ENCODE results near the gene TPRN.

TPRN gene

DNA sequence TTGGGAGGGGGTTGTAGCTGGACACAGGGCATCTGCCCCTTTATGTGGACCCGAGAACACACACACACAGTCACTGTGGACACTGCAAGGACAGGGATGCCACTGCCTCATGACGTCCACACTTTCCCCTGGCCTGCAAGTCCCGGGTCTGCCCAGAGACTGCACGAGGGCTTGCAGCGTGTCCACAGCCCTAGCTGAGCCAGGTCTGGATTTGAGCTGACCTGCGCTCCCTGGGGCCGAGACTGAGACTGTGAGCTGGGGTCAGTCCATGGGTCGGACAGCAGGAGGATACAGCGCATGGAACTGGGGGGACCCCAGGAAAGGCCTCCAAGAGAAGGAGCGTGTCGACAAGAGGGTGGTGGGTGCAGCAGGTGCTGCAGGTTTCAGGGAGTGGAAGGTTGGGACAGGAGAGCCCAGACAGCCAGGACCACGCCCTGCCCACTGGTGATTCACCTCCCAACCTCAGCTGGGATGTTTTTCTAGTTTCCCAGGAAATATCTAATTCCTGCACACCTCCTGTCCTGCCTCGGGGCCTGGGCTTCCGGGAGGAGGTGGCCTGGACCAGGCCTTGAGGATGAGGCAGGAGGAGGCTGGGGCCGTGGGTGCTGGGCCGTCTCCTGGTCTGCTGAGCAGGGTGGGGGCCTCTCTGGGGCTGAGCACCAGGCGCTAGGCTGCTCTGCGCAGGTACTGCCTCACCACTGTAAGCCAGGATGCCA, 26.0 kb upstream of the TPRN start:
- in situ Hi-C loops (cut with MboI; ENCODE audit: low sequenced_read_pairs) = loop anchor here (5.0 kb wide), 1 partner anchor 104 kb away; no protein-coding TSS in a partner anchor

DNA sequence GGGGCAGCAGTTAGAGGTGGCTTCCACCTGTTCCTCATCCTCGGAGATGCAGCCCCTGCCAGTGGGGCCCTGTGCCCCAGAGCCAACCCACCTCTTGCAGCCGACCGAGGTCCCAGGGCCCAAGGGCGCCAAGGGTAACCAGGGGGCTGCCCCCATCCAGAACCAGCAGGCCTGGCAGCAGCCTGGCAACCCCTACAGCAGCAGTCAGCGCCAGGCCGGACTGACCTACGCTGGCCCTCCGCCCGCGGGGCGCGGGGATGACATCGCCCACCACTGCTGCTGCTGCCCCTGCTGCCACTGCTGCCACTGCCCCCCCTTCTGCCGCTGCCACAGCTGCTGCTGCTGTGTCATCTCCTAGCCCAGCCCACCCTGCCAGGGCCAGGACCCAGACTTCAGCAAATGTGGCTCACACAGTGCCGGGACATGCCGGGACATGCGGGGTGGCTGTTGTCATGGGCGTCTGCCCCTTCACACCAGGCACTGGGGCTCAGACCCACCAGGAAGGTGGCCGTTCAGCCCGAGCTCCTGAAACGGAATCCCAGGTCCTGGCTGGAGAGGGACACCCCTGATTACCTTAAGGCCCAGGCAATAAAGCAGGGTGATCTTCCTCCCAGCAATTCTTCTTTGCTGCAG, 25.3 kb upstream of the TPRN start:
- in situ Hi-C loops (cut with MboI; ENCODE audit: low sequenced_read_pairs) = loop anchor here (5.0 kb wide), 1 partner anchor 104 kb away; no protein-coding TSS in a partner anchor

DNA sequence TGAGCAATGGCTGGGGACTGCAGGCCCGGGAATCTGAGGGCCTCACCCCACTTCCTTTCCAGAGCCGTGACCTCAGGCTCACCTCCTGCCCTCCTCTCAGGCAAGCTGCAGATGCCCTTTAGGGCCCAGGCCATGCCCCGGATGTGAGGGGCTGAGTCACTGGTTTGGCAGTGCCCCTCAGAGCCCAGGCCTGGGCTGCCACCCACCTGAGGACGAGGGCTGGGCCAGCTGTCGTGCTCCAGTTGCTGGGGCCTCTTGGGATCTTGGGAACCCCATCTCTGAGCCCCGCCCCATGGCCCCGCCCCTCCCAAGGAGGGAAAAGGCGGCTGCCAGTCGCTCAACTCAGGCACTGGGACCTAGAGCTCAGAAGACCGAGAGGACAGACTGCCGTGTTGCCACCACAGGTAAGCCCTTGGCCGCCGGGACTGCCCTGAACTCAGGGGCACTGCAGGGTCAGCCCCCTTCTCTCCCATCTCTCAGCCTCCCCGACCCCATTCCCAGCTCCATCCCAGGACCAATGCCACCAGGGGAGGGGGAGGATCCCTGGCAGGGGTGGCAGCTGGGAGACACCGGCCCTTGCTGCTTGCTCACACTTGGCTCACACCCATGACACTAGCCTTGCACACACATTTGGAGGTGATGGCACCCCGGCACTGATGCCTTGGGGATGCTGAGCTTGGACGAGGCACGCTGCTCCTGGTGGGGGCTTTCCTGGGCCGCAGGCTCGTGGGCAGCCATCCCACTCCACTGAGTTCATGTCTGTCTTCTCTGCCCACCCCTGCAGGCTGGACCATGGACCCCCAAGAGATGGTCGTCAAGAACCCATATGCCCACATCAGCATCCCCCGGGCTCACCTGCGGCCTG, 24.5 kb upstream of the TPRN start, which contains the start of gene CYSRT1:
Gene CYSRT1, plus strand, starts transcription at position 345 of the 865 bp plus-strand sequence. Its CDS starts 448 bp downstream, at position 793.
- in situ Hi-C loops (cut with MboI; ENCODE audit: low sequenced_read_pairs) = loop anchor here (5.0 to 25.0 kb wide), 2 partner anchors 103 to 438 kb away; partner anchors contain the start of genes CCDC183 and TMEM141

DNA sequence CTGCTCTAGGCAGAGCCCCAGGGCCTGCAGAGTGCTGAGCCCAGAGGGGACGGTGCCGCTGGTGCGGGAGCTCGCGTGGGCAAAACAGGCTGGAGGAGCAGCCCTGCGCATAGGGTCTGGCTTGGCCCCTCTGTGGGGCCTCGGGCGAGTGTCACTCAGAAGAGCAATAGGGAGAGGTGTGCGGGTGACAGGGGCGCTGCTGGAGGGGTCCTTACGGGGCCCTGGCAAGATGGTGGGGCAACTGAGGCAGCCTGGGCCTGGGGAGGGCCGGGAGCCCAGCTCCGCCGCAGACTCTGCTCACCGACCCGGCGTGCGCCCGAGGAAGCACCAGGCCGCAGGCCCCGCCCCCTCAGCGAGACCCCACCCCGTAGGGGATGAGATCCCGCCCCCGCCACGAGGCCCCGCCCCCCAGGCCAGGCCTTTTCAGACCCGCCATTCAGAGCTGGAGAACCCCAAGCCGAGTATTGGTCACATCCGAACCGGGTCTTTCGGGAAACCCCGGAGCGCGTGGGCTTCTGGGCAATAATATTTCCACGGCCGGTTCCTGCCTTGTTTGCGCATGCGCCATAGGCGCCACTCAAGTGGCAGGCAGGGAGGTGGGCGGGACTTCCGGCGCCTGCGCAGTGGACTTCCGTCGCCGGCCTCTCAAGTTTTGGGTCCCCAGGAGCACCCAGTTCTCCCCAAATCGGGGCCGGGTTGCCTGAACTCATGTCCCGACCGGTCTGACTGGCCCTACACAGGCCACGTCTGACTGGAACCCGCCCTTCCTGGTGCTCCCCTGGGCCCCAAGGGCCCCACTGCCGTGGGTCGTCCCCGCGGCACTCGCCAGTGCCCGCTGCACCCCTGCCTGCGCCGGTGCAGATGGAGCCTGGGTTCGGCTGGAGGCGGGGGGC, 22.8 kb upstream of the TPRN start:
- in situ Hi-C loops (cut with MboI; ENCODE audit: low sequenced_read_pairs) = loop anchor here (25.0 kb wide), 1 partner anchor 436 kb away; the partner anchor contains the start of genes CCDC183 and TMEM141

DNA sequence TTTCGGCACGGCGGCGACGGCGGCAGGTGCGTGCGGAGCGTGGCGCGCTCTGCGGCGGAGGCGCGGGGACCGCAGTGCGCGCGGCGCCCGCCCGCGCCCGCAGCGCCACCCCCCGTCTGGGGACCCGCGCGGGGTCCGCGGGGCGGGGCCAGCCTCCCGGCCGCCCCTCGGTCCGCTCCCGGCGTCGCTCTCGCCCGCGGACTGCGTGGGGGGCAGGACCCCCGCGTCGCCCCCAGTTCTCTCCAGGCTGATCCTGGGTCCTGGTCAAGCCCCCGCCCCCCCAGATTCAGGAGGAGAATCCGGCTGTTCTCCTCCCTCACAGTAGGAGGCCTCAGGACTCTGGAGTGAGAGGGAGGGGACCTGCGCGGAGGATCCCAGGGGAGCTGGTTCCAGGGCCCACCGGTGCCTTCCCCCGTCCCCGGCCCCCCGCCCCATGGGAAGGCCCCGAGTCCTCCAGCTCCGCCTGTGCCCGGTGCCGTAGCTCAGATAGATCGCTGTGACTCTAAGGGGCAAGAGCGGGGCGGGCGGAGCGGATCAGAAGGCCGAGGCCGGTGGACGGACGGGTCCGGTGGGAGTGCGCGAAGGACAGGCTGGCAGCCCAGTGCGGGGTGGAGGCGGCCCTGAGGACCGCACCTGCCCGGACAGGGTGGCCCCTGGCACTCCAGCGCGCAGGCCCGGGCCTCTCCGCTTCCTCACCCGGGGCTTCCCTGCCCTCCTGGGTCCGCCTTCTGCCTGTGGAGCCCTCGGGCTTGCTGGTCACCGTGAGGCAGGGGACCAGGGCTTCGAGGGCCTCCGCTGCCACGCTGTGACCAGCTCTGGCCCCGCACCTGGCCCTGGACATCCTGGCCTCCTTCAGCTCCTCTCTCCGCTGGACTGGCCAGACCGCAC, 21.9 kb upstream of the TPRN start, which contains the start of gene RNF208:
Gene RNF208, minus strand, starts transcription at position 51 of the 888 bp plus-strand sequence. CDS start 1,028 bp downstream, outside the sequence.
- in situ Hi-C loops (cut with MboI; ENCODE audit: low sequenced_read_pairs) = loop anchor here (25.0 kb wide), 1 partner anchor 435 kb away; the partner anchor contains the start of genes CCDC183 and TMEM141

DNA sequence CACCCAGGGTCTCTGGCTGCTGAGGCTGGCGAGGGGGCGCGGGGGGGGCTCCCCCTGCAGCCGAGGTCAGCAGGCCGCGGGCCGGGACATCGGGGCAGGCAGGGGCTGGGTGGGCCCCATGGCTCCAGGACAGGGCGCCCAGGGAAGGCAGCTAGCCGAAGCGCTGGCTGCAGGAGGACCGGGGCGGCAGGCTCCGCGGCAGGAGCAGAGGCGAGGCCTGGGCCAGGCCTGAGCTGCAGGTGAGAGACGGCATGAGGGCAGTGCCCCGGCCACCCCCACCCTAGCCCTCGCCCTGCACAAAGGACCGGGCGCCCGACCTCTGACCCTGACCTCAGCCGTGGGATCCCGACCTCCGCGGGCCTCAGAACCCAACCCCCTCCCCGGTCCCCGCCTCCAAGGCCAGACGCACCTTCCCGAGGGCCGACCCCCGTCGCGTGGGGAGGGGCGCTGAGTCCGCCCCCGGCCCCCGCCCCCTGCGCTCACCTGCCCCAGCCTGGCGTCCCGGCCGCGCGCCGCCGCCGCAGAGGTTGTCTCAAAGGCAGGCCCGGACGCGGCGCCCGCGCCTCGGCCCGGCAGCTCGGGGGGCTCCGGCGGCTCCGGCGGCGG, 21.1 kb upstream of the TPRN start:
- in situ Hi-C loops (cut with MboI; ENCODE audit: low sequenced_read_pairs) = loop anchor here (25.0 kb wide), 1 partner anchor 434 kb away; the partner anchor contains the start of genes CCDC183 and TMEM141

DNA sequence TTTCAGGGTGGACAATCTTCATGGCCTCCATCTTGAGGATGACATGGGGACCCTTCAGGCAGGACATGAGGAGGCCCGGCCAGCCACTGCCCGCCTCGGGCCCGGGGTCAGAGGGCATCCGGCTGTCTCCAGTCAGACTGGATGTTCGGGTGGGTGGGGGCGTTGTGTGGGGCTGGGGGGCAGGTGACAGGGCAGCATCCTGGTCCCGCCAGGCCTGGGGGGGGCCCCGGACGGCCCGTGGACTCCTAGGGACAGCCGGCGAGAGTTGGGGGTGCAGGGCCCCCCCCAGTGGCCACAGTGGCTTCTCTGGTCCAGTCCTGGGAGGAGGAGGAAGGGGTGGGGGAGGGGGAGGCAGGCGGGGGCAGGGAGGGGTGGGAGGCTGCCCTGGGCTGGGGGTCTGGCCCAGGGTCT, 20.6 kb upstream of the TPRN start:
- in situ Hi-C loops (cut with MboI; ENCODE audit: low sequenced_read_pairs) = loop anchor here (25.0 kb wide), 1 partner anchor 434 kb away; the partner anchor contains the start of genes CCDC183 and TMEM141

DNA sequence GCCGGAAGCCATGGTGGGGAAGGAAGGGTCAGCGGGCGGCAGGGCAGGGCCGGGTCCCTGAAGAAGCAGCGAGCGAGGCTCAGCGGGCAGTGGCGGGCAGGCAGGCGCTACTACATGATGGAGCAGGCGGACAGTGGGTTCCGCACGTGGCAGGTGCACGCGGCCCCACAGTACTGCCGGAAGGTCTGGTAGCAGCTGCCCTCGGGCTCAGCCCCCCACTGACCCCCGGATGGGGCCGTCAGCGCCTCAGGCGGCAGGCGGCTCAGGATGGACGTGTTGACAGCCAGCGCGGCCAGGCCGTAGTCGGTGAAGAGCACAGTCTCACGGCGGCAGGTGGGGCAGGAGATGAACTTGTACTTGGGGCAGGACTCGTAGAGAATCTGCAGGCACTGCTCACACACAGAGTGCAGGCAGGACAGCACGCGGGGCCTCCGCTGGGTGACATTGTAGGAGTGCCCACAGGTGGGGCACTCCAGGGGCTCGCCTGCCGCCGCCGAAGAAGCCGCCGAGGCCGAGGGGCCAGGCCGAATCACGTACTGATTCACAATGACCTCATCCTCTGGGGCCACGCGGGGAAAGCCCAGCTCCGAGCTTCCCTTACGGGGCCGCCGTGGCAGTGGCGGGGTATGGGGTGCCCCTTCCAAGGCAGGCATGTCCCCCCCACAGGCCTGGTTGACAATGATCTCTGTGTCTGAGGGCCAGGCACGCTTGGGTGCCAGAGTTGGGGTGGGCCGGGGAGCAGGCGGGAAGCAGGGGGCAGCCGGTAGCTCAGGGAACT, 20.0 kb upstream of the TPRN start:
- in situ Hi-C loops (cut with MboI; ENCODE audit: low sequenced_read_pairs) = loop anchor here (25.0 kb wide), 1 partner anchor 433 kb away; the partner anchor contains the start of genes CCDC183 and TMEM141

DNA sequence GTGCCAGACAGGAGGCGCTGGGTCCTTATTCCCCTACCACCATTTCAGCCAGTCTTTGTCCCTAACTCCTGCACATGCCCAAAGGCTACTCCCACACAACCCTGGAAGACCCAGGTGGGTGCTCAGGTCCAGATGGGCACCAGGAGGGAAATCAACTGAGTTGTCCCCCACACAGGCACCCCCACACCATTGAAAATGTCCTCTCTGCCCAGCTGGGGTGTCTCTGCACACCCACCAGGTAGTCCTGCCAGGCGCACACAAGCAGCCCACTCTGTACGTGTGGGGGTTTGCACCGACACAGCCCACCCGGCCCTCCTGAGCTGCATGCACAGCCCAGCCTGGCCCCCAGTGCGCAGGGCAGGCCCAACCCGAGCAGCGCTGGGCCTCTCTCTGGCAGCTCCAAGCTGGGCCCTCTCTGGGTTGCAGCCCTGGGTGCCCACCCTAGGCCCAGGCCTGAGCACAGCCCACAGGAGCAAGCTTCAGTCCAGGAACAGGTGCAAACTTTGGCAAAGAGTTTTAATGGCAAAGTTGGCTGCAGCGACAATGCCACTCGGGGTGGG, 19.3 kb upstream of the TPRN start:
- in situ Hi-C loops (cut with MboI; ENCODE audit: low sequenced_read_pairs) = loop anchor here (25.0 kb wide), 1 partner anchor 433 kb away; the partner anchor contains the start of genes CCDC183 and TMEM141

DNA sequence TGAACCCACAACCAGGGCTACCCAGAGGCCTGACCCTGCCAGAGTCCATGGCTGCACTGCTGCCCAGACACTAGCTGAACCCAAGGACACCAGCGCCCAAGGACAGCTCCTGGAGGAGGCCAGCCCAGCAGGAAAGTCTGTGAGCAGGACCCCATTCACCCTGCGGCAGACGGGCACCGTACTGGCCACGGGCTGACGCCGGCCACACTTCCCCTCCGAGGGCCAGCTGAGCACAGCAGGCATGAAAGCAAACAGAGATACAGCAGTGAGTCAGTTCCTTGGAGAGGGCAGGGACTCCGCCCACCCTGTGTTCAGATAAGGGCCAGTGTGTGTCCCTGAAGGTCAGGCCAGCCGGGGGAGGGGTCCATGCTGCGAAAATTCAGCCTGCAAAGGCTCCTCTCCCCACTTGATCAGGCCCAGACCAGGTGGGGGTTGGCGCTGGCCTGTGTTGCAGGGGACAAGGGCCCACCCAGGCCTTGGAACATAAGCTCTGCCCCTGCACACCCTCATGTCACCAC, 18.3 kb upstream of the TPRN start:
- in situ Hi-C loops (cut with MboI; ENCODE audit: low sequenced_read_pairs) = loop anchor here (25.0 kb wide), 1 partner anchor 432 kb away; the partner anchor contains the start of genes CCDC183 and TMEM141

DNA sequence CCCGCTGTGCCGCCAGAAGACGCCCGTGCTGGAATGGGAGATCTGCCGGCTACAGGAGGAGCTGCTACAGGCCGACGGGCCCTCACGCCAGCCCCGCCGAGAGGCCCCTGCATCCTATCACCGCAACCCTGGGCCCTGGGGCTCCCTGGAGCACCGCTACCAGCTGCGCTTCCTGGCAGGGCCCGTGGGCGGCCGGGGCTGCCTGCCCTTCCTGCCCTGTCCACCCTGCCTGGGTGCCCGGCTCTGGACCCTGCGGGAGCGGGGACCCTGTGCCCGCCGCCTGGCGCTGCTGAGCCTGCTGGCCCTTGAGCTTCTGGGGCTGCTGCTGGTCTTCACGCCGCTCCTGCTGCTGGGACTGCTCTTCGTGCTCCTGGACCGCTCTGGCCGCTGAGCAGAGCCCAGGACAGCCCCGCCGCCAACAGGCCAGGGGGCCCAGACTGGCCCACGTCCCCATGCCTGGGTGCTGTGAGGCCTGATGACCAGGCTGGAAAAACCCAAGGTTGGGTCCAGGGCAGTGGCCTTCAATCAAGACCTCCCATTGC, 17.7 kb upstream of the TPRN start:
- in situ Hi-C loops (cut with MboI; ENCODE audit: low sequenced_read_pairs) = loop anchor here (25.0 kb wide), 1 partner anchor 431 kb away; the partner anchor contains the start of genes CCDC183 and TMEM141

DNA sequence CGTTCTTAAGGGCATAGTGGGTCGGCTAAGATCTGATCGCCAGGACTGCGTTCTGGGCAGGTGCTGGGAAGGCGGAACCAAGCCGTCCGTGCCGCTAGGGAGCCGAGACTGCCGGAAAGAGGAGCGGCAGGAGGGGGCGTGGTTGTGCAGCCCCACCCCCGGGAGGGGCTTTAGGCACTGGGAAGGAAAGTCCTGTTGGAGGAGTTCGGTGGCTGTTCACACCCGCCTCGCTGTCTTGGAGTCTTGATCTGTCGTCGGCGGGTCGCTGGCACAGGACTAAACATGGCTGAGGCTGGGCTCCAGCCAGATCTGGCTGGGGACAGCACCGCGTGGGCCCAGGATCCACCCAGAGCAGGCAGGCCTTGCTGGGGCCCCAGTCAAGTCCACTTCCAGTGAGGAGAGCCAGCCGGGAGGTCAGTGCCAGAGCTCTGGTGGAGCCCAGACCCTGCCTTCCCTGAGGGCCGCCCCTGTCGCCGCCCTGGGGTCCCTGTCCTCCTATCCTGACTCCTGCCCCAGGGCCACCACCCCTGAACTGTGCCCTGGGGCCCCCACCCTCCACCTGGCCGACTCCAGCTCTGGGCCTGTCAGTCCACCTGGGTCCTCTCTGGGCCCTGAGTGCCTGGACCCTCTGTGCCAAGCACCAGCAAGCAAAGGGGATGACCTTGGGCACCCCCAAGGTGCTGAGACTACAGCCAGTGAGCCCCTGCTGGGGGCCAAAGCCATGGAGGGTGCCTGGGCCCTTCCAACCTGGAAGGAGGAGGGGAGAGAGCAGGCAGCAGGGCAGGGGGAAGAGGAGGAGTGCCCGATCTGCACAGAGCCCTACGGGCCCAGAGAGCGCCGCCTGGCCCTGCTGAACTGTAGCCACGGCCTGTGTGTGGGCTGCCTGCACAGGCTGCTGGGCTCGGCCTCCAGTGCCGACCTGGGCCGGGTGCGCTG, 17.0 kb upstream of the TPRN start:
- in situ Hi-C loops (cut with MboI; ENCODE audit: low sequenced_read_pairs) = loop anchor here (25.0 kb wide), 1 partner anchor 430 kb away; the partner anchor contains the start of genes CCDC183 and TMEM141

DNA sequence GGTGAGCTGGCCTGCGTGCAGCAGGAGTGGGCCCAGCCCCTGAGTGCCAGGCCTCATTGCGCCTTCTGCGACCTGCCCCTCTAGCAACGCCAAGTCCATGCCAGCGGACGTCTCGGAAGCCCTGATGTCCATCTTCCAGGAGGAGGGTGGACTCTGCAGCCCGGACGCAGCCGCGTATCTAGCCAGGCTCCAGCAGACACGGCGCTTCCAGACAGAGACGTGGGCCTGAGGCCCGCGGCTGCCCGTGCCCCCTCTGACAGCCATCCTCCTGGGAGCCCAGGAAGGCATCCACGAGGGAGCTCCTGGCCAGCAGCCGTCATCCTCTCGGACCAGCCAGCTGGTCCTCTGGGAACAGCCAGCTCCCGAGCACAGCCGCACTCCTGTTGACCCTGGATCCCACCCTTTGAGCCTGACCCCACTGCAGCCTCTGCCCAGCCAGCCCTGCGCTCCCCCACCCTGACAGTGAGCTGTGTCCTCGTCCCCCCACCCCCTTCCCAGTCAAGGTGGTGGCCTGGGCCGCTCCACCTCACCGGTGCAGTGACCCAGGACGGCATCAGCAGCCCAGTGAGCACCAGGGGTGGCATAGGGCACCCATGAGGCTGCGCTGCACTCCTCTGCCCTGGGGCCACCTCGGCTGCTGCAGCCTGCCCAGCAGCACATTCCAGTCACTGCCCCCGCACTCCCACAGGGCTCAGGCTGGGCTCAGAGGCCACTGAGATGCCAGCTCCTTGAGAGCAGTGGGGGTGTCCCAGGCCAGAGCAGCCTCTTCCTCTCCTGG, 15.8 kb upstream of the TPRN start:
- in situ Hi-C loops (cut with MboI; ENCODE audit: low sequenced_read_pairs) = loop anchor here (25.0 kb wide), 1 partner anchor 429 kb away; the partner anchor contains the start of genes CCDC183 and TMEM141
